A549 (cell line): ENCODE data around the gene BTBD6. TPM values are rescaled to one million over a fixed set of nuclear protein-coding genes. Genes with fewer than 3 reads are reported as not detected.
"Not testable (repeated sequence)": the region's sequence is repeated elsewhere in the genome, so short reads cannot be mapped to it uniquely, and the experiment has no call there.

Source experiments
- ATAC-seq, 2 experiments: fragments of 200-7000 bp in 1 of 2; fragments of >200 bp in 1 of 2; cut with Nextera tagmentation in 1 of 2; cut with Tn5 transposase in 1 of 2; 3 replicates each; pipeline versions ENCODE4 v1.8.0 to v1.9.1; 2018 to 2020; ENCODE audit warnings: mild to moderate bottlenecking in 1 of 2, moderate library complexity in 1 of 2
- CTCF ChIA-PET: fragments of 300-600 bp; sonication (Branson Sonifier 250); formaldehyde crosslinking; extraction: SDS; loops from one replicate; lab custom pipeline; 2021; ENCODE audit warnings: antibody characterized with exemption, inconsistent platforms; lab: Yijun Ruan, JAX
- POLR2A ChIA-PET: fragments of 350-600 bp; formaldehyde crosslinking; extraction: SDS; loops from one replicate; lab custom pipeline; 2021; ENCODE audit warnings: antibody characterized with exemption, inconsistent platforms; lab: Yijun Ruan, JAX
- DNase-seq, 2 experiments: peaks; one replicate each; pipeline versions ENCODE4 v3.0.0 to v3.0.0-alpha.2; 2011 to 2016; ENCODE audit warnings: low read depth in 1 of 2, low spot score in 1 of 2
- FAIRE-seq: peaks from 2 replicates; lab custom pipeline; 2011; peaks lifted over from hg19 to GRCh38; lab: Jason Lieb, UNC
- H3K27ac ChIP-seq, 2 experiments: fragments of >200 bp; sonication (Bioruptor Twin); formaldehyde crosslinking; 3 replicates each; pipeline ENCODE4 v1.5.1; 2016 to 2017
- H3K4me1 ChIP-seq: fragments of >200 bp; sonication (Bioruptor Twin); formaldehyde crosslinking; 3 replicates; pipeline ENCODE4 v1.6.1; 2016
- H3K4me2 ChIP-seq: fragments of >200 bp; sonication (Bioruptor Twin); formaldehyde crosslinking; 3 replicates; pipeline ENCODE4 v1.6.1; 2016
- H3K4me3 ChIP-seq: fragments of >200 bp; sonication (Bioruptor Twin); formaldehyde crosslinking; 3 replicates; pipeline ENCODE4 v1.5.1; 2016
- H3K9me3 ChIP-seq: fragments of >200 bp; sonication (Bioruptor Twin); formaldehyde crosslinking; 3 replicates; pipeline ENCODE4 v1.6.1; 2016
- CEBPB ChIP-seq, 2 experiments: fragments of >200 bp in 1 of 2; sonication (Bioruptor Twin) in 1 of 2; formaldehyde crosslinking in 1 of 2; IDR thresholded peaks; 2 replicates each; pipeline ENCODE4 v1.6.1; 2012 to 2016
- CHD4 ChIP-seq: fragments of 200-600 bp; sonication (generic); IDR thresholded peaks from 2 replicates; pipeline ENCODE4 v1.6.1; 2016; ENCODE audit warnings: antibody characterized with exemption, mild to moderate bottlenecking, borderline replicate concordance
- EHMT2 ChIP-seq: fragments of 200-600 bp; sonication (generic); IDR thresholded peaks from 2 replicates; pipeline ENCODE4 v1.6.1; 2016; ENCODE audit warnings: antibody characterized with exemption, low read depth, mild to moderate bottlenecking, moderate library complexity
- EP300 ChIP-seq, 2 experiments: fragments of >200 bp; sonication (Bioruptor Twin); formaldehyde crosslinking; IDR thresholded peaks; 2 replicates in 1 of 2; 3 replicates in 1 of 2; pipeline ENCODE4 v1.6.1; 2016 to 2017
- FOSB ChIP-seq: fragments of 250-450 bp; sonication (Bioruptor Pico); IDR thresholded peaks from 2 replicates; pipeline ENCODE4 v1.5.0; 2020; ENCODE audit warnings: mild to moderate bottlenecking, moderate library complexity
- GATA3 ChIP-seq: IDR thresholded peaks from 2 replicates; pipeline ENCODE4 v1.6.1; 2012; ENCODE audit warnings: borderline replicate concordance
- HDAC2 ChIP-seq: fragments of 200-600 bp; sonication (generic); IDR thresholded peaks from 2 replicates; pipeline ENCODE4 v1.6.1; 2016
- HOXA7 ChIP-seq: fragments of 250-450 bp; sonication (Bioruptor Pico); IDR thresholded peaks from 2 replicates; pipeline ENCODE4 v1.5.0; 2020; ENCODE audit warnings: mild to moderate bottlenecking, moderate library complexity
- HOXB13 ChIP-seq: fragments of 250-450 bp; sonication (Bioruptor Pico); IDR thresholded peaks from 2 replicates; pipeline ENCODE4 v1.5.0; 2020; ENCODE audit warnings: low read depth, mild to moderate bottlenecking, moderate library complexity
- JUNB ChIP-seq: fragments of >200 bp; sonication (Bioruptor Twin); formaldehyde crosslinking; IDR thresholded peaks from 2 replicates; pipeline ENCODE4 v1.6.1; 2016
- NFE2L2 ChIP-seq: fragments of 150-350 bp; conservative IDR thresholded peaks from 2 replicates; pipeline ENCODE4 v1.6.1; 2014; ENCODE audit warnings: low read length
- NR3C1 ChIP-seq: fragments of >200 bp; sonication (Bioruptor Twin); formaldehyde crosslinking; IDR thresholded peaks from 3 replicates; pipeline ENCODE4 v1.6.1; 2017
- PHF8 ChIP-seq: fragments of 200-600 bp; sonication (generic); IDR thresholded peaks from 2 replicates; pipeline ENCODE4 v1.6.1; 2016; ENCODE audit warnings: low read depth, mild to moderate bottlenecking, antibody characterized with exemption, moderate library complexity, borderline replicate concordance
- POLR2AphosphoS2 ChIP-seq: conservative IDR thresholded peaks from 2 replicates; pipeline ENCODE4 v1.6.1; 2012; ENCODE audit warnings: low read length, improper control_type of control experiment, inconsistent platforms
- RCOR1 ChIP-seq: fragments of 150-350 bp; IDR thresholded peaks from 2 replicates; pipeline ENCODE4 v1.6.1; 2014; ENCODE audit warnings: antibody characterized with exemption, low read length, low read depth
- RFX5 ChIP-seq: fragments of 450-650 bp; IDR thresholded peaks from 2 replicates; pipeline ENCODE4 v1.7.1; 2014; ENCODE audit warnings: antibody characterized with exemption, mild to moderate bottlenecking, moderate library complexity
- RNF2 ChIP-seq: fragments of 200-600 bp; sonication (generic); IDR thresholded peaks from 2 replicates; pipeline ENCODE4 v1.6.1; 2016; ENCODE audit warnings: low read depth, mild to moderate bottlenecking, antibody characterized with exemption, moderate library complexity, borderline replicate concordance
- ZC3H11A ChIP-seq: fragments of 450-650 bp; IDR thresholded peaks from 2 replicates; pipeline ENCODE4 v1.6.1; 2014; ENCODE audit warnings: antibody characterized with exemption, mild to moderate bottlenecking
- ZFP36 ChIP-seq: fragments of 450-650 bp; IDR thresholded peaks from 2 replicates; pipeline ENCODE4 v1.6.1; 2014; ENCODE audit warnings: borderline replicate concordance; ENCODE audit not compliant: partially characterized antibody
- WGBS: methylation state at CpG from one replicate; pipeline ENCODE4 v1.1.6; 2017; ENCODE audit errors: missing lambda C conversion rate; 5-methylcytosine and 5-hydroxymethylcytosine counted together
- polyA plus RNA-seq, 4 experiments: library from polyadenylated mRNA; depleted of rRNA in 3 of 4; stranded (reverse); fragments of >200 nt; fragmentation: RNase III in 1 of 4; extraction: RNeasy Plus Mini Kit Qiagen cat#74134 plus additional on column Dnase treatment in 1 of 4; gene quantifications; 2 replicates in 3 of 4; 3 replicates in 1 of 4; pipeline ENCODE4 v1.2.3, GENCODE V29; 2011 to 2017

The BTBD6 gene
- polyA plus RNA-seq, 2 of the 4 experiments (the other 2 are of a cell fraction): 16.1 to 33.6 TPM

DNA sequence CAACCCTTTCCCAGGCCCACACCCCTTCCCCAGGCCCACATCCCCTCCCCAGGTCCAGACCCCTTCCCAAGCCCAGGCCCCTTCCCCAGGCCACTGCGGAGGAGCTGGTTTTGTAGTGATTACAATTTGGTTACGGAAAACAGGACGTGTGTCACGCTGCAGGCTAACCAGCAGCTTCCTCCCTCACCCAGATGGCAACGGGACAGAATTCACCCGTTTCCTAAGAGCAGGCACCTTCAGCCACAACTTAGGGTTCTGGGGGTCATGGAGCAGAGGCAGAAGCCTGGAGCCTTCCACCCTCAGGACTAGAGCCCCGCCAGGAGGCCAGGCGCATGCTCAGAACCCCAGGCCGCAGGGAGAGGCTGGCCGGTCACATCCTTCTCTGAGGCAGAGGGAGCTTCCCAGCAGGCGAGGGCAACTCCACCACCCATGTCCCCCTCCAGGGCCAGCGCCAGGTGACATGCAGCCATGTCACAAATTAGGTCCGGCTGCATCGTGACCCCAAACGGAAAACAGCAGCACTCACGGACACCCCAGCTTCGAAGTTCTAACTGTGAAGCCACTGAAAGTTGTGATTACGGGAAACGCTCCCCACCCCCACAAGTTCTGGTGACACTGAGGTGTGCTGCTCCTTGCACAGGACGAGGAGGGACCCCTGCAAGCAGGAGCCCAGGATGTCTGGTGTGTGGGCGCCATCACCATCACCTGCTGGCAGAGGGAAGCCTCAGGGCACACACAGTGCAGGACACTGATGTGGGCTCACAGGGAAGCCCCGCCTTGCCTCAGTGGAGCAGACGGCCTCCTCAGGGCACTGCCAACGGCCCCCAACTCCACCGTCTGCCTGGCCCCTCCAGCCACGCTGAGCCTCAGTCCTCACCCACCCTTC is 44.7 kb downstream of the BTBD6 start:
- TF ChIP-seq RNF2 (no peak), CEBPB (IDR thresholded peaks at IDR 0.05) (no peak), CHD4 (no peak), GATA3 (no peak), JUNB (no peak), HOXB13 (CRISPR knock-in tag) (no peak), RCOR1 (no peak), NFE2L2 (no peak), EHMT2 (no peak), HDAC2 (no peak), ZC3H11A (no peak), RFX5 (no peak), PHF8 (no peak), ZFP36 (no peak), FOSB (no peak), POLR2AphosphoS2 (no peak), HOXA7 (CRISPR knock-in tag) (no peak), NR3C1 (no peak)
- TF ChIP-seq, all 56 proteins: peak for 0
- Histone ChIP-seq H3K4me1 (no peaks in the 10 kb centered on the region), H3K4me3 (no peak overlapping the region), H3K4me2 (no peak overlapping the region), H3K9me3 (no peaks in the 10 kb centered on the region), H3K27ac (no peak overlapping the region)
- ChIA-PET CTCF (interaction anchor here (2.0 to 3.5 kb wide), 2 partner anchors 11 to 202 kb away, joined by 7 to 15 read pairs; no protein-coding TSS in a partner anchor), POLR2A (interaction anchor here (1.9 kb wide), 1 partner anchor 8 kb away, joined by 6 read pairs; the partner anchor contains the start of gene BRF1)
- DNase-seq: no peak
- peak; percentile 16 to 33; a peak in 3 of 6 replicates for ATAC-seq
- WGBS: 89% methylated on average over 21 of the region's 26 CpGs
- no peak for FAIRE-seq

DNA sequence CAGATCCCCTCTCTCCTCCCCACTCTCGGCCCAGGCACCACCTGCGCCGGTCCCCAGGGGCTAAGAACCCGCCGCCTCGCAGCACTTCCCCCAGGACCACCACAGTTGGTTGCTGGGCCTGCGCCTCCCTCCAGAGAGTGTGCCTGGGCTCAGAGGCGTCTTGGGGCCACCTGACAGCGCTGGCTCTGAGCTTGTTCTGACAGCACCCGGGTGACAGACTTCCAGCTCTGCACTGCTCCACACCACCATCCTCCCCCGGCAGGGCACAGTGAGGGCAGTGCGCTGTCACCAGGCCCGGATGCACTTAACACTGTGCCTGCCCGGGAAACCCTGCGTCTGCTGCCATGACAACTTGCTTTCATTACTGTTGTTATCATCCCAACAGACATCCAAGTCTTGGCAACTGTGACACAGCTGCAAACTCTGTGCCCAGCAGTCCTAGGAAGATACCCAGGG is 45.8 kb downstream of the BTBD6 start:
- Histone ChIP-seq H3K4me1 (no peaks in the 10 kb centered on the region), H3K9me3 (no peaks in the 10 kb centered on the region), H3K27ac (no peak overlapping the region), H3K4me2 (no peak overlapping the region), H3K4me3 (no peak overlapping the region)
- WGBS: 90% methylated on average over 11 of the region's 15 CpGs
- FAIRE-seq (no peak), DNase-seq (no peak), ATAC-seq (peak; percentile 42 to 64; a peak in 3 of 6 replicates)
- POLR2A ChIA-PET: no interaction called here
- no peak for TF ChIP-seq EP300 (IDR thresholded peaks at IDR 0.05)
- CTCF ChIA-PET: interaction anchor here (2.0 kb wide), 1 partner anchor 13 kb away, joined by 13 read pairs; no protein-coding TSS in a partner anchor

GRCh38 chr14:105297311-105297710 is 49.0 kb downstream of the BTBD6 start:
- H3K9me3 ChIP-seq, H3K4me3 ChIP-seq, H3K4me2 ChIP-seq, FAIRE-seq, H3K4me1 ChIP-seq, DNase-seq, POLR2A ChIA-PET, H3K27ac ChIP-seq, ATAC-seq: not testable (repeated sequence)
- CTCF ChIA-PET: interaction anchor here (0.7 to 1.7 kb wide), 7 partner anchors 10 to 211 kb away, joined by 3 to 5 read pairs (median 3); no protein-coding TSS in a partner anchor
- 94% methylated on average over 11 of the region's 11 CpGs for WGBS
